ENCODE results near the gene PLEKHG2.
A peak's percentile ranks its signal among the peaks of the same experiment; 100 is the strongest.
"Not testable (repeated sequence)": the region's sequence is repeated elsewhere in the genome, so short reads cannot be mapped to it uniquely, and the experiment has no call there.

The PLEKHG2 gene, protein sequence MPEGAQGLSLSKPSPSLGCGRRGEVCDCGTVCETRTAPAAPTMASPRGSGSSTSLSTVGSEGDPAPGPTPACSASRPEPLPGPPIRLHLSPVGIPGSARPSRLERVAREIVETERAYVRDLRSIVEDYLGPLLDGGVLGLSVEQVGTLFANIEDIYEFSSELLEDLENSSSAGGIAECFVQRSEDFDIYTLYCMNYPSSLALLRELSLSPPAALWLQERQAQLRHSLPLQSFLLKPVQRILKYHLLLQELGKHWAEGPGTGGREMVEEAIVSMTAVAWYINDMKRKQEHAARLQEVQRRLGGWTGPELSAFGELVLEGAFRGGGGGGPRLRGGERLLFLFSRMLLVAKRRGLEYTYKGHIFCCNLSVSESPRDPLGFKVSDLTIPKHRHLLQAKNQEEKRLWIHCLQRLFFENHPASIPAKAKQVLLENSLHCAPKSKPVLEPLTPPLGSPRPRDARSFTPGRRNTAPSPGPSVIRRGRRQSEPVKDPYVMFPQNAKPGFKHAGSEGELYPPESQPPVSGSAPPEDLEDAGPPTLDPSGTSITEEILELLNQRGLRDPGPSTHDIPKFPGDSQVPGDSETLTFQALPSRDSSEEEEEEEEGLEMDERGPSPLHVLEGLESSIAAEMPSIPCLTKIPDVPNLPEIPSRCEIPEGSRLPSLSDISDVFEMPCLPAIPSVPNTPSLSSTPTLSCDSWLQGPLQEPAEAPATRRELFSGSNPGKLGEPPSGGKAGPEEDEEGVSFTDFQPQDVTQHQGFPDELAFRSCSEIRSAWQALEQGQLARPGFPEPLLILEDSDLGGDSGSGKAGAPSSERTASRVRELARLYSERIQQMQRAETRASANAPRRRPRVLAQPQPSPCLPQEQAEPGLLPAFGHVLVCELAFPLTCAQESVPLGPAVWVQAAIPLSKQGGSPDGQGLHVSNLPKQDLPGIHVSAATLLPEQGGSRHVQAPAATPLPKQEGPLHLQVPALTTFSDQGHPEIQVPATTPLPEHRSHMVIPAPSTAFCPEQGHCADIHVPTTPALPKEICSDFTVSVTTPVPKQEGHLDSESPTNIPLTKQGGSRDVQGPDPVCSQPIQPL (N-terminal part only)

DNA sequence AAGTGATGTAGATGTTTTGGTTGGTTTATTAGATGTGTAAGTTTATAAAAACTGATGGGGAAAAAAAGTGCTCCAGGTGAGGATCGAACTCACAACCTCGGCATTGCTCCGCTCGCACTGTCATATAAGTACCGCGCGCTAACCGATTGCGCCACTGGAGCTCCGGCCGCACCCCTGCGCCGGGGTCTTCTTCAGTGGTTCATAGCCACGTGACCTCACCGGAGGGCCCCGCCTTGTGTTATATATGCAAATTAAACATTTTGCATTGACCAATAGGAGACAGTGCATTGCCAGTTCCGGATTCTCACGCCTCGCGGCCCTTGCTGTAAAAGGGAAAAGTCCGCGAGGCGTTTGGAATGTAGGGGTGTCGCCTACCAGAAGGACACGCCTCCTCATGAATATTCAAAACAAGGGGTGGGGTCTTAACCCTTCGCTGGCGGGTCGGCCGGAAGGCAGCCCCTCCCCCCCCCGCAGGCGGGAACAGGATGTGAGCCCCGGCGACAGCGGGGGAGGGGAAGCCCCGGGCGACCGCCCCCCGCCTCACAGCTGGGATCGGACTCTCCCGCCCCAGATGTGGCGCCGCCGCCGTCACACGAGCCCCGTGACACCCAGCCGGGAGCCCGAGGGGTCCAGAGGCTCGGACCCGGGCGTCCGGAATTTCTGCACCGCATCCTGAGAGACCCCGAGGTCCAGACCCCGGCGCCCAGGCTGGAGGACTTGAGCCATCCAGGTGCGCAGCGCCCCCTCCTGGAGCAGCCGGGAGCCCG is at the start of gene PLEKHG2:
Gene PLEKHG2 (plus strand): TSS at position 570 of the 767 bp plus-strand sequence. CDS start 1,418 bp downstream, outside the sequence.
- DNase-seq (ENCODE audit: low spot score) = peak; percentile 93

DNA sequence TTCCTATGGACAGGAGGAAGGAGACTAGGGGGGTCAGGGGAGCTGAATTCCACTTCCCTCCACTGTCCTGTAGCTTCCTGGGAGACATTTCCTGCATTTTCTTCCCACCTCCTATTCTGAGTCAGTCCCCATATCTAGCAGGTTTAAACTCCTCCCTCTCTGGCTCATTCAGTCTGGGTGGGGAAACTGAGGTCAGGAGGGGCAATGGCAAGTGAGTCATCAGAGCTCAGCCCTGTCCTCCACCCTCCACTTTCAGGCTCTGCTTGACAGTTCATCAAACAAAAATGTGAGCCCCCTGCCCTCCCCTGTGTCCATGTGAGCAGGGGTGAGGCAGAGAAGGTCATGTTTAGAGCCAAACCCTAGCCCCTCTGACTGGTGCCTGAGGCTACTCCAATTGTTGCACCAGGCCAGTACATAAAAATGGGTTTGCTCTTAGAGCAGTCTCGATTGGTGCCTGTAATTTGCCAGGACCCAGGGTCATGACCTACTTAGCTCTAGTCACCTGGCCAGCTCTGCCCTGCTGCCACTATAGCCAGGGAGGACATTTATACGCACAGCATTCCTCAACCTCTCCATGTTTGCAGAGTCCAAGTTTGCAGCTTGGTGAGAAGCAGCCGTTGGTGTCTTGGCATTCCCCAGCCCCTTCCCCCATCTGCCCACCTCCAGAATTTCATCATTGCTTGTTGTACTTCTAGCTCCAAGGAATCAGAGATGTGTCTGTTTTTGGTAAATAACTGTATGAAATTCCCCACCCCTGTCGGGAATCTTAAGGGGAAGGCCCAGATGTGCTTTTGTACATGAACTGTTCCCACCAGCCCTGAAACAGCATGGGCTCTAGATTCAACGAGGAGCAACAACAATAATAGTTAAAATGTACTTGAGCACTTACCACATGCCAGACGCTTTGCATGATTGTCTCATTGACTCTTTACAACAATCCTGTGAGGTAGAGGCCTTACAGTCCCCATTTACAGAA is 49.5 kb upstream of the PLEKHG2 start:
- no peak for DNase-seq (ENCODE audit: low spot score)

DNA sequence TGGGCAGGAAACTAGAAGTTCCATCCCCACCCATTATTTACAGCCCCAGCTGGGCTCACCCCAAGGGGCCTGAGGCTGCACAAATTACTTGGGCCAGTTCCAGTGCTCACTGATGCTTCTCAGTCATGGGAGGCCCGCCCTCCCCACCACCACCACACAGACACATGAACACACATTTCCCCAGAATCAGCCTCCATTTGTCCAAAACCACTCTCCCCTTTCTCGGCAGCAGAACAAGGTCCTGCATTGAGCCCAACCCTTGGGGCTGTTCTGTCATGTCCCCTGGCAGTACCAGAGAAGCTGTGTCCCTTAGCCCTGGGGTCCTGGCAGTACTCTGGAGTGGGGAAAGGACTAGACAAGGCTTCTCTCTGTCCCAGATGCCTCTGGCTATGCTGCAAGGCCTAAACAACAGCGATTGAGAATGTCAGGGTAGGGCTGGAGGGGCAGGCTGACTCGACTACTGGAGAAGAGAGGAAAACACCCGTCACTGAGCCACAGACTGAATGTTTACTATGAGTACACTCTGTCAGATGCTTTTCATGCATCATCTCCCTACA is 48.5 kb upstream of the PLEKHG2 start:
- DNase-seq (ENCODE audit: low spot score) = no peak

DNA sequence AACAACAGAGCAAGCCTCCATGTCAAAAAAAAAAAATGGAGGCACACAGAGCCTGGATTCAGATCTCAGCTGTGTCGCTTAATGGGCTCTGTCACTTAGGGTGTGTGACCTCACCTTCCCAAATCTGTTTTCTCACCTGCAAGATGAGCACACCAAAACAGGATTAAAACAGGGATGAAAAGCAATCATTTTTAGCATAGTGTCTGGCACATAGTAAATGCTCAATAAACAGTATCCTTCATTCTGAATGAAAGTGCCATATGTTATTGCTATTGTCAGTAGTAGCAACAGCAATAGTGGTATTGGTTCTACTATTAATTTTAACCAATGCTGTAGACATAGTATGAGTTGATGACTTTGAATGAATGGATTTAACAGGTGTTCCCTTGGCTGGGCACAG is 46.9 kb upstream of the PLEKHG2 start:
- DNase-seq (ENCODE audit: low spot score) = no peak

DNA sequence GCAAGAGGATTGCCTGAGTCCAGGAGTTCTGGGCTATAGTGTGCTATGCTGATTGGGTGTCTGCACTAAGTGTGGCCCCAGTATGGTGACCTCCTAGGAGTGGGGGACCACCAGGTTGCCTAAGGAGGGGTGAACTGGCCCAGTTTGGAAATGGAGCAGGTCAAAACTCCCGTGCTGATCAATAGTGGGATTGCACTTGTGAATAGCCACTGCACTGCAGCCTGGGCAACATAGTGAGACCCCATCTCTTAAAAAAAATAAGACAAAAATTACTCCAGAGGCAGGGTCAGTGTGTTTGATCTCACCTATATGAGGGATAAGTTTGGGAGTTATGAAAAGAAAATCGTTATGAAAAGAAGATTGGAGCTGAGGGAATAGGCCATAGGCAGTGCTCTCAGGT is 43.3 kb upstream of the PLEKHG2 start:
- DNase-seq (ENCODE audit: low spot score) = no peak

DNA sequence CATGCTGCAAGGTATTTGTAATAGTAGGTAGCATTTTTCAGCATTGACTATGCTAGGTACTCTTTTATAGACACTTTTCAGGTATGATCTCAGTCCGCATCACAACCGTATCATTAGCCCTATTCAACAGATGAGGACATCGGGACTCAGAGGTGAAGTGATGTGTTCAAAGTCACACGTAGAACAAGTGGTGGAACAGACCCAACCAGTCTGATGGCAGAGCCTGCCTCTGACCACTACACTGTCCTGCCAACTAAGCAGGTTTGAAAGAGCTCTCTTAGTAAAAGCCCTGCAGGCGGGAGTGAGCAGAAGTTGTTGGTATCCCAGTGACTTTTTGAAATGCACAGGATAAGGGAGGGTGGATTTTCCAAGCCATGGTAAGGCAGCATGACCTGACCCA is 41.7 kb upstream of the PLEKHG2 start:
- DNase-seq (ENCODE audit: low spot score) = no peak

DNA sequence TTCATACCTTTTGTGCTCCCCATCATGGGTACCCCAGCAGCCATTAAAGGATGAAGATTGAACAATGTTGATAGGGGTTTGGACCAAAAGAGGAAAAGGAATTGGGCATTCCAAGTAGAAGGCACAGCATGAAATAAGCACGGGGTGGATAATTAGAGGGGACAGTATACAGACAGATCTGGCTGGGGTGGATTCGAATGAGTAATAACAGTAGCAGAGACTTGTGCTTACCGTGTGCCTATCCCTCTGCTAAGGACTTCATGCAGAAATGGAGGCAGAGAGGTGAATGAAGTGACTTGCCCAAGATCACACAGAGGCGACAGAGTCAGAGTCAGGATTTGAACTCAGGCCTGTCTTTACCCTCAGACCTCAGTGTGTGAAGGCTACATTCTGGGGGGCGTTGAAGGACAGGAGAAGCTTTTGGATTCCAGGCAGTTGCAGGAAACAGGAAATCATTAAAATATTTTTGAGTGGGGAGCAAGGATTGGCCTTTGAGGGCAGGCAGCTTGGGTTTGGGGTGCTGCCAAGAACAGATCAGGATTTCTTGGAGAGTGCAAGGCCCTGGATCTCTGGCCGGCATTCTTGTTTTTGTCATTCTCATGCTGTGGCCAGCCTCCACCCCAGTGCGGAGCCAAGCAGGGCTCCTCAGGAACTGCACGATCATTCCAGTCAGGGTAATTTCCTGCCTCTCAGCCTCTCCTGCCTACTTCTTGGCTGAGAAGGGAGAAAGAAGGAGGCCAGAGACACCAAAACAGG is 40.2 kb upstream of the PLEKHG2 start:
- DNase-seq (ENCODE audit: low spot score) = no peak

DNA sequence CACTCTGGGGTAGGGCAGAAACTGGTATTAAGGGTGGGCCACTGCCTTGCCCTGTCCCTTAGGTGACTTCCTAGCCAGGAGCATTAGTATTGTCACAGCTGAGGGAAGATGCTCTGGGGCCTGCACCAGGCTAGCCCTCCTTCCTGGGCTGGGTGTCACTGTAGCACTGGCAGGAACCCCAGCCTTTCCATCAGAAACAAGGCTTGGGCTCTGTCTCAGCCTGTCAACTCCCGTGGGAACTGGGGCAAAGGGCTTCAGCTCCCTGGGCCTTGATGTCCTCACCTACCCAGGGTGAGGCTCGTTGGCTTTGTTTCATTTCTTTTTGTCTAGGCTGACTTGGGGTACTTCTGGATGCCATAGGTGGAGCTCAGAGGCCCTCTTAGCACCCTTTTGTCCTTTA is 39.5 kb upstream of the PLEKHG2 start:
- DNase-seq (ENCODE audit: low spot score) = no peak

DNA sequence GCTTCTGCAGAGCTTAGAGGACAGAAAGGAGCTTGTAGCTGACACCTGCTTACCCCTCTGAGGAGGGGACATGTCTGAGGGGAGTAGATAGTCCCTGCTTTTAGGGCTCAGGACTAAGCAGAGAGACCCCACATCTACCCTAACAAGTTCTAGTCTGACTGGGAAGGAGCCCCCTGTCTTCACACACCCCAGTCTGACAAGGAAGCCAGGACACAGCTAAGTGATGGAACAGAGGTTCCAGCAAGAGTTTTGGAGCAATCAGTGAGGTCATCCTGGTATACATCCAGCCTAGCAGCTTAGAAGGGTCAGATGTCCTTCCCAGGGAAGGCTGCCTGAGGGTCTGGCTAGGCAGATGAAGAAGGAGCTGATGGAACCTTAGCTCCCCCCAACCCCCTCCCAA is 36.5 kb upstream of the PLEKHG2 start:
- no peak for DNase-seq (ENCODE audit: low spot score)

DNA sequence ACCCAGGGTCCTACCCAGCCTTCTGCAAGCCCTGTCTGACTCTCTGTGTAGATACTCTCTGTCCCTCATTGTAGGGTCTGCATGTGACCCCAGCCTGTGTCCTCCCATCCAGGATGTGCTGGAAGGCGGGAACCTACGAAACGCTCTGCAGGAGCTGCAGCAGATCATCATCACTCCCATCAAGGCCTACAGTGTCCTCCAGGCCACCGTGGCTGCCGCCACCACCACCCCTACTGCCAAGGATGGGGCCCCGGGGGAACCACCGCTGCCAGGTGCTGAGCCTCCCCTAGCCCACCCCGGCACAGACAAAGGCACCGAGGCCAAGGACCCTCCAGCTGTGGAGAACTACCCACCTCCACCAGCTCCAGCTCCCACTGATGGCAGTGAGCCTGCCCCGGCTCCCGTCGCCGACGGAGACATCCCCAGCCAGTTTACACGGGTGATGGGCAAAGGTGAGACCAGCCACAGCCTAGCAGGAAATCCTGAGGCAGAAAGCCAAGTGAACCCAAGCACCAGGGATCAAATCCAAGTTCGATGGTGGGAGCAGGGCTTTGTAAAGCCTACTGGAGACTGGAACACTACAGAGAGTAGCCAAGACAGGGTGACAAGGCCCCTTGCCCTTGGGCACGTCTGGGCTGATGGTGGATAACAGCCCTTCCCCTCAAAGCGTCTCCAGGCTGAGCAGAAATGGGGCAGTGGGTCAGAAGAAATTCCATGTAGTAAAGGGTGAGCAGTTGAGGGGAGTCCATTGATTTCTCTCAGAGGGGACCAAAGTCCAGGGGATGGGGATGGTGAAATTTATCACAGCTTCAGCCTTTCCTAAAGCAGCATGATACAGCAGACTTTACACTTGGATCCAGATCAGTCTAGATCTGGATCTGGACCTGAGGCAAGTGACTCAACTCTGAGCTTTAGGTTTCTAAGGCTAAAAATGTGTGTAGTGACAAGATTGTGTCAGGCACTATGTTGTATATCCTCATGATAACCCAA is 34.8 kb upstream of the PLEKHG2 start:
- no peak for DNase-seq (ENCODE audit: low spot score)

DNA sequence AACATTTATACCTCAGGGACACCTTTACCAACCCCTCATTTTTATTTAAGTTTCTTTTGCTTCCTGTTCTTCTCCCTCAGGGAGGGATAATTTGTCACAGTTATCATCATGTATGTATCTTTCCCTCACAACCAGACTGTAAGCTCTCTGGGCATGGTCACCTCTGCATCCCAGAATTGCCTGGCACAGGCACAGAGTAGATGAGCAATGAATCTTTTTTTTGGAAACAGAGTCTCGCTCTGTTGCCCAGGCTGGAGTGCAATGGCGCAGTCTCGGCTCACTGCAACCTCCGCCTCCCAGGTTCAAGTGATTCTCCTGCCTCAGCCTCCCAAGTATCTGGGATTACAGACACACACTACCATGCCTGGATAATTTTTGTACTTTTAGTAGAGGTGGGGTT is 33.1 kb upstream of the PLEKHG2 start:
- not testable (repeated sequence) for DNase-seq (ENCODE audit: low spot score)

DNA sequence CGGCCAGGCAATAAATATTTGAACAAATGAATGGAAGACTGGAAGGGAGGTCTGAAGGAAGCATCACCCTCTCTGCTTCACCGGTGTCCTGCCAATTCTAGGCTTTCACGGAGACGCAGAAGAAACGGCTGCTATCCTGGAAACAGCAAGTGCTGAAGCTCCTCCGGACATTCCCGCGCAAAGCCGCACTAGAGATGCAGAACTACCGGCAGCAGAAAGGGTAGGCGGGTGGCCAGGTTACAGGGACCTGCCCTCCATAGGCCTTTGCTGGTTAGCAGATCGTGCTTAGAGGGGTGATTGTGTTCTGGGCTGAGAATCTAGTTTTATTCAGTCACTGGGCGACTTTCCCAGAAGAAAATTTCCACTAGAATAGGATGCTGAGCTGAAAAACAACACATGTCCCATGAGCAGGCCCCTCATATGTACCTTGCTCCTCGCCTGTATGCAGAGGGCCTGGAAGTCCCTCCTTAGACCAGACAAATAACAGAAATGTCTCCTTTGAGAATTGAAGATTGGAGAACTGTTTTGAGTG is 32.5 kb upstream of the PLEKHG2 start:
- DNase-seq (ENCODE audit: low spot score) = no peak

DNA sequence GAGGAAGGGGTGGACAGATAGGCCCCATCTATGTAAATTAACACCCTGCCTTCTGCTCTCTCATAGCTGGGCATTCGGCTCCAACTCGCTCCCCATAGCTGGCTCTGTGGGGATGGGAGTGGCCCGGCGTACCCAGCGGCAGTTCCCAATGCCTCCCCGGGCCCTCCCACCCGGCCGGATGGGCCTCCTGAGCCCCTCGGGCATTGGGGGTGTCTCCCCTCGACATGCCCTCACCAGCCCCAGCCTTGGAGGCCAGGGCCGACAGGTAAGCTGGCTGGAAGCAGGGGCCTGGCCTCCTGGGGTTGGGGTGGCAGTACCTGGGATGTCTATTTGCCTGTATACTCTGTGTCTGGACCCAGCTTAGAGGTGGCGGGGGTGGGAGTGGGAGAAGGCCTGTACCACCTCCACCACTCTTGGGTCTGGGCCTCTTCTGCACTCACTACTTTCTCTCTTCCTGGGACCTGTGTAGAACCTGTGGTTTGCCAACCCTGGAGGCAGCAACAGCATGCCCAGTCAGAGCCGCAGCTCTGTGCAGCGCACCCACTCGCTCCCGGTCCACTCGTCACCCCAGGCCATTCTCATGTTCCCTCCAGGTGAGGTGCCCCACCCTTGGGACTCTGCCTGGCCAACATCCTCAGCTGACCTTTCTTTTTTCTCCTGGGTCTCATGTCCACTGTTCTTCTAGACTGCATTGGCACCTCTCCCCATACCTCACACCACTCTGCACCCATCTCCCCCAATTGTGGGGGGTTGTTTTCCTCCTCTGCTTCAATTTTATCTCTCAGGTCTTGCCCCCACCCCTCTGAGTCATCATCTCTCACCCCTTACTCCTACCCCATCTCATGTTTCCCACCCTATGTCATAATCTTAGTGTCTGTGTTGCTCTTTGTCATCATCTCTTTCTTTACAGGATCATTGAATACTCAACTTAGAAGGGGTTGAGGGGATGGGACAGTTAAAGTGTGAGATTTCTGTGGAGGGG is 31.7 kb upstream of the PLEKHG2 start:
- no peak for DNase-seq (ENCODE audit: low spot score)

DNA sequence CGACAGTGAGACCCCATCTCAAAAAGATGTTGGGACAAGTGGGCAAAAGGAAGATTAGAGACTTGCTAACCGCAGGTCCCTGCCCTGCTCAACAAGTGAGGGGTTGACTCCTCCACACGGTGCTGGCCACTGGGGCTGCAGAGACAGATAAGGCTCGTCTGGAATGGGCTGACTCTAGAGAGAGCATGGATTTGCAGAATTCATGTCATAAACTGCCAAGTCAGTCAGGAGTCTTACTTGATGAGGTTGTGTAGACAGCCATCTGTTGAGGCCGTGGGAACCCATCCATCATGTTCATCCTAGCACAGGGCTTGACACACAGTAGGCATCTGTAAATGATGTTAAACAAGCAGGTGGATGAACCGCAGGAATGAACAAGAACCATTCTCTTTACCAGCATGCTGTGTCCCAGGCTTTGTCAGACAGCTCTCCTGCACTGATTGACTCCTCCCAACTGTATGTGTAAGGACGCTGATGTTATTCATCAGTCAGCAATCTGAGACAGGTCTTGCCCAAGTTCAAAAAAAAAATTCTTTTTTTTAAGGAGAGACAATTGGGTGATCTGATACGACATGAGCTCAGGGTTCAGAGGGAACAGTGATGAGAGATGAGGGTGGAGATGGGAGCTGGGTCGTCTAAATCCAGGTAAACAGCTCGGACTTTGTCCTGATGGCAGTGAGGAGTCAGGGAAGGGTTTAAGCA is 30.4 kb upstream of the PLEKHG2 start:
- DNase-seq (ENCODE audit: low spot score) = no peak

DNA sequence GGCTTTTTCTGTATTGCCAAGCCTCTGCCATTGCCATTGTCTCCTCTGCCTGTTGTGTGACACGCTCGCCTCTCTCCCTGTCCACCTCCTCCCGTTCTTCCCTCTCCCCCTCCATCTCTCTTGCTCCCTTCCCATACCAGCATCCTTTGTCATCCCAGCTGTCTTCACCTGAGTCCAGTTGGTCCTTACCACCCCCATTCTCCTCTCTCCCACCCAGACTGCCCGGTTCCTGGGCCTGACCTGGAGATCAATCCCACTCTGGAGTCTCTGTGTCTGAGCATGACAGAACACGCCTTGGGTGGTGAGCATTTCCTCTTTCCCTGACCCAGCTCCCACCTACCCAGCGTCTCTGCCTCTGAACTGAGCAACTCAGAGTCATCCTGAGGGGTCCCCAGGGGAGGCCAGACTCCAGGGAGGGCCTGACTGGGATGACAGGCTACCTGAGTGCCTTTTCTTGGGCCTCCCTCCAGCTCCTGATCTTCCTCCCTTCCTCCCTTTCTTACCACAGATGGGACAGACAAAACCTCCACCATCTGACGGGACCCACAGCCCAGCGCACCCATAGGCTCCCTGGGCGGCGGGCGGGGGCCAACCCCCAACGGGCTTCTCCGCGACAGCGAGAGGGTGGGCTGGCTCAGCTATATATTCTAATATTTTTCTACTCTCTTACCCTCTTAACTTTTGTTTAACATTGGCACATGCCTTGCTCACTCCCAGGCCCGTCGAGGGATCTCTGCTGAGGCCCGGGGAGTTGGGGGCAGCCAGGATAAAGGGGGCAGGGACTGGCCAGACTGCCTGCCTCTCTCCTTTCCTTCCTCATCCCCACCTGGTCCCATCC is 29.3 kb upstream of the PLEKHG2 start:
- DNase-seq (ENCODE audit: low spot score) = no peak
